CD4-positive, alpha-beta T cell treated with Interleukin-2 at 100 ng/mL for 4 hours (primary cell): Measurements from ENCODE around the gene MYO15B.

Experiments
- DNase-seq: peaks from one replicate; pipeline ENCODE4 v3.0.0-alpha.2; 2020; ENCODE audit warnings: low spot score

Gene MYO15B

DNA sequence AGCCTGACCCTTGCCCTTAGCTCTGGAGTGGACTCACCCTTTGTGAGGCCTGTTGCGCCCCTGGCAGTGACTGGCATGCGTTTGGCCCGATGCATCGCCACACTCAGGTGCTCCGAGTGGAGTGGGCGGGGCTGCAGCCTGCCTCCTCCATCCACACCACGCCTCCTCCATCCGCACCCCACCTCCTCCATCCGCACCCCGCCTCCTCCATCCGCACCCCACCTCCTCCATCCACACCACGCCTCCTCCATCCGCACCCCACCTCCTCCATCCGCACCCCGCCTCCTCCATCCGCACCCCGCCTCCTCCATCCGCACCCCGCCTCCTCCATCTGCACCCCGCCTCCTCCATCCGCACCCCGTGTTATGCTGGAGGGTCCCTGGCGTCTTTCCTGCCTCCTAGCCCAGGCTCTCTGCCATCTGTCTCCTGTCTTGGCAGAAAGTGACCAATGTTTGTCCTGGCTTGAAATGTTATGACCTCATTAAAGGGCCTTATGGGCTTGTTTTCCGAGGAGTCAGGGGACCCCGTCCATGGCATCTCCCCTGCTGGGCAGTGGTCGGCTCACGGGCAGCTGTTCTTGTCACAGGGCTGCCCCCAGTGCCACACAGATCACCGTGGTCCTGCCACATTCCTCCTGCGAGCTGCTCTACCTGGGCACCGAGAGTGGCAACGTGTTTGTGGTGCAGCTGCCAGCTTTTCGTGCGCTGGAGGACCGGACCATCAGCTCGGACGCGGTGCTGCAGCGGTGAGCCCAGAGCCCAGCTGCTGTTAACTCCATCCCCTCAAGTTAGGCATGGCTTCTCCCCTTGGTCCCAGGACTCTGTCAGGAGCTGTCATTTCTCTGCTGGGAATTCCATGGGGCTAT is 28.7 kb upstream of the MYO15B start:
- no peak for DNase-seq

DNA sequence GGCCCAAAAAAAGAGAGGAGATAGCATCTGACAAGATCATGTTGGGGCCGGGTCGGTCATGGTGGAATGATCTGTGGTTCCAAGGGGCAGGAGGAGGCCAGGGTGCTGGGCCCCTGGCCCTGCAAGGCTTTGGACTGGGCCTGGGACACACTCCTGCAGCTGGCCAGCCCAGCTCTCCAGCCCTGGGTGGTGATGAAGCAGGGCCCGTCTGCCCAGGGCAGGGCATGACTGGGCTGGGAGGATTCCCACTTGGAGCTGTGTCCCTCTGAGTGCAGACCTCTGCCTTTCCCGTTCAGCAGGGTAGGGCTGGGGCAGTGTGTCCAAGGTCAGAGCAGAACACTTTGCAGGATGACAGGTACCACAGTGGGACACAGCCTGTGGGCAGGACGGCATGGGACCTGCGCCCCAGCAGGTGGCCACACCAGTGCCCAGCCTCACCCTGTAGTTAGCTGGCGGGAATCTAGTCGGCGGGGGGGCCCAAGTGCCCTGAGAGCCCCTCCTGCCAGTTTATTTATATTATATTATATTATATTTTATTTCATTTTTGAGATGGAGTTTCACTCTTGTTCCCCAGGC is 27.6 kb upstream of the MYO15B start:
- no peak for DNase-seq

DNA sequence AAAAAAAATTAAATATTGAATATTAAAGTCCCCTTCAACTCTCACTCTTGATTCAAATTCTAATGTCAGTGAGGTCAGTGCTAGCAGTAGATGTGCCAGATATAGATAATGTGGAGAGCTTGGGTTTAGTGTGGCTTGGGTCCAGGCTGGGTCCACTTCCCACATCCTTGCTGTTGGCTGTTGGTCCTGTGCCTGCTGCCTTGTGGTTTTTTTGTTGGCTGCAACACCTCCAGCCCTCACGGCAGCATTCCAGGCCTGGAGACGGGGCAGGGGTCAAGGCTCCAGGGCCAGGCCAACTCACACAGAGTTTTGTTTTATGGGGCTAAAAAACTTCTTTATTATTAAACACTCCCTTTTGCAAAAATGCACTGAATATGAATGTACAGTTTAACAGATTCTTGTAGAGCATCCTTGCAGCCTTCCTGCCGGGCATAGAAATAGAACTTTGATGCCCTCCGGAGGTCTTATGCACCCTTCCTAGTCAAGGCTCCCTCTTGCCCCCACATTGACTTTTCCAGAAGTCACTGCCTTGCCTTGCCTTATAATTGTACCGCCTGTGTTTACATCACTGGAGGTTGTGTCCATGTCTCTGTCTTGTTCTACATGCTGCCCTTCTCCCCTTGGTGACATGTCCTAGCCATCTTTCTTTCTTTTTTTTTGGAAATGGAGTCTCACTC is 25.5 kb upstream of the MYO15B start:
- DNase-seq: no peak

DNA sequence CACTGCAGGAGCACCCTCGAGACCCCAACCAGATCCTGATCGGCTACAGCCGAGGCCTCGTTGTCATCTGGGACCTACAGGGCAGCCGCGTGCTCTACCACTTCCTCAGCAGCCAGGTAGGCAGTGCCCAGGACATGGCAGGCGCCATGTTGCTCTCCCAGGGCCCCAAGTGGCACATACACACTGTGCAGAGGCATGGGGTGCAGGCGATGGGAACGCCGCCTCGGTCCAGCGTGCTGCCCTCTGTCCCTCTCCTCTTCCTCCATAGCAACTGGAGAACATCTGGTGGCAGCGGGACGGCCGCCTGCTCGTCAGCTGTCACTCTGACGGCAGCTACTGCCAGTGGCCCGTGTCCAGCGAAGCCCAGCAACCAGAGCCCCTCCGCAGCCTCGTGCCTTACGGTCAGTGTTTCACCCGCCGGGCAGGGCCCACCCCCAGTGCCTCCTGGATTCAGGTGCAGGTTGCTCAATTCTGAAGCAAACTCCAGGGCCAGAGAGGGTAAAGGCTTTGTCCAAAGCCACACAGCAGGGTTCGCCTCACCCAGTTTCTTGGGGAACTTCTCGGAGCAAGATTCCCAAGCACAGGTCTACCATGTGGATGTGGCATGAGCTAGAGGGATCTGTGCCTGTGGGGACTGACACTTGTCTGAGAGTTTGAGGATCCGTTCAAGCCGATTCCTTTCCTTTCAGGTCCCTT is 24.4 kb upstream of the MYO15B start:
- no peak for DNase-seq

DNA sequence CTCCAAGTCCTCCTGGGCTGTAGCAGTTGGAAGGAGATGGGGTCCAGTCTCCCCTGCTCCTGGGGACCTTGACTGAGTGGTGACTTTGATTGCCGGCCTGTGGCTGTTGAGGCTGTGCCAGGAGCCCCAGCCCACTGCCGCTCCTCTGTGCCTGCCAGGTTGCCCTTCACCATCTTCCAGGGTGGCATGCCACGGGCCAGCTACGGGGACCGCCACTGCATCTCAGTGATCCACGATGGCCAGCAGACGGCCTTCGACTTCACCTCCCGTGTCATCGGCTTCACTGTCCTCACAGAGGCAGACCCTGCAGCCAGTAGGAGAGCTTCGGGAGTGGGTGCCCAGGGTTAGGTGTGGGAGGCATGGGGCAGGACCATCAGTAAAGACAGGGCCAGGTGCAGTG is 23.4 kb upstream of the MYO15B start:
- DNase-seq: no peak

DNA sequence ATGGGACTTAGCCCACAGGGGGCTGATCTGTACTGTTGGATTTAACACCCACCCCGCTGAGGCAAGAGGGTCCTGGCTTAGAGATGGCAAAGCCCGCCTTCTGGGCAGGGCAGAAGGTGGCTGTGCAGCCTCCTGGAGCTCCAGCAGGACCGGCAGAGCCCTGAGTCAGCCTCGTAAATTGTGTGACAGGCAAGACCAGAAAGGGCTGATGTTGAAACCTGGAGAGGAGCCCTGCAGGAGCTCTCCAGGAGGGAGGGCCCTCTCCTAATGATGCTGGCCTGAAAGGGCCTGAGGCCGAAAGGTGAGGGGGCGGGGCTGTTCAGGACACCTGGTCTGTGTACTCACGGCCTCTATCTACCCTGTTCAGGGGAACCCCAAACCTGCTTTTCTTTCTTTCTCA is 22.5 kb upstream of the MYO15B start:
- DNase-seq: no peak

DNA sequence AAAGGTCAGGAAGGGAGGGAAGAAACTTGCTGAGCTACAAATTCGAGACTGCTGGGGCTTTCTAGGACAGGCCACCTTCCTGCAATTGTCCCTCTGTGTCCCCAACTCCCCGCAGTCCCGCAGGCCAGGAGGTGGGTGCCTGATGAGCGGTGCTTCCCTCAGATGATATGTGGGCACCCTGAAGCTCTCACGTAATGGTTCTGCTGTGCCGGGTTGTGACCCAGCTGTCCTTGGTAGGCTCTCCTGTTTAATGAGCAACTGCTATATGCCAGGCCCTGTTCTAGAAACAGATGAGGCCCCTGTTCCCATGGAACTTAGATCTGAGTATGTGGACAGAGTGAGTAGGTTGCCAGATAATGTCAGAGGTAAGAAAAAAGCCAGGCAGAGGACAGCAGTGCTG is 22.0 kb upstream of the MYO15B start:
- no peak for DNase-seq

DNA sequence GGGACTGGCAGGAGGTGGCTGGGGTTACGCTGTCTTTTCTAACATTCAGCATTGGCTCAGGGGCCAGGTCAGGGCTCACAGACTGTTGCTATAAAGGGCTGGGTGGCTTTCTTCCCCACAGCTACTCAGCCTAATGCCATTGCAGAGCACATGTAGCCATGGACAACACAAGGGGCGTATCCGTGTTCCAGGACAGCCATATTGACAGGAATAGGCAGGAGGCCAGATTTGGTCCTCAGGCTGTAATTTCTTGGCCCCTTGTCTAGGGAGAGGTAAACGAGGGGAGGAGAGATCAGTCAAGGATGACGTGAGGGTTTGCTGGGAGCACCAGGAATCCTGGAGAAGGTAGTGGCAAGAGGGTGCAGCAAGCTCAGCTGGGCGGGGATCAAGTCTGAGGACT is 21.2 kb upstream of the MYO15B start:
- DNase-seq: no peak

DNA sequence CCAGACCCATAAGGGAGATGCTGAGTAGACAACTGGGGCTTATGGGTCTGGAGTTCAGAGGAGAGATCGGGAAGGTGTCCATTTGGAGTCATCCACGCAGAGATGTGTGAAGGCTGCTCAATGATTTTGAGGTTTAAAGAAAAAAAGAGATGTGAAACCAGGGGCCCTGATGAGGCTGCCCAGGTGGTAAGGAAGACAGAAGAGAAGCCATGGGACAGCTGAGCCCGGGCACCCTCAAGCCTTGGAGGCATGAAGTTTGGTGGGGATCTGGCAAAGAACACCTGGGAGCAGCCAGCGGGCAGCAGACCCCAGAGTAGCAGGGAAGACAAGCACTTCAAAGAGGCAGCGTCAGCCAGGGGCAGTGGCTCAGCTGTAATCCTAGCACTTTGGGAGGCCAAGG is 20.8 kb upstream of the MYO15B start:
- DNase-seq: no peak

DNA sequence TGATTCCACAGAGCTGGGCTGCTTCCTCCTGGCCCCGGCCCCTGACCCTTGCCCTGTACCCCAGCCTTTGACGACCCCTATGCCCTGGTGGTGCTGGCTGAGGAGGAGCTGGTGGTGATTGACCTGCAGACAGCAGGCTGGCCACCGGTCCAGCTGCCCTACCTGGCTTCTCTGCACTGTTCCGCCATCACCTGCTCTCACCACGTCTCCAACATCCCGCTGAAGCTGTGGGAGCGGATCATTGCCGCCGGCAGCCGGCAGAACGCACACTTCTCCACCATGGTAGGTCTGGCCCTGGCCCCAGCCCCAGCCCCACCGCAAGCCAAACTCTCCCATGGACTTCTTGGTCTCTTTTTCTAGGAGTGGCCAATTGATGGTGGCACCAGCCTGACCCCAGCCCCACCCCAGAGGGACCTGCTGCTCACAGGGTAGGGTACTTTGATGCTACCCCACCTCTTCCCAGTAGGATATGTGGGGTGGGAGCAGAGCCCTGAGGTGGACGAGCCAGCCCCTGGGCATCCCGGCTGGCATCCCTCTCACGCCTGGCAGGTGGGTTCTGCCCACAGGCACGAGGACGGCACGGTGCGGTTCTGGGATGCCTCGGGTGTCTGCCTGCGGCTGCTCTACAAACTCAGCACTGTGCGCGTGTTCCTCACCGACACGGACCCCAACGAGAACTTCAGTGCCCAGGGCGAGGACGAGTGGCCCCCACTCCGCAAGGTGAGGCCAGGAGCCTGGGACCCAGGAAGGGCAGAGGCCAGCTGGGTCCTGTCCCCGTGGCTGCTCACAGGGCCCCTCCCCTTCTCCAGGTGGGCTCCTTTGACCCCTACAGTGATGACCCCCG is 19.0 kb upstream of the MYO15B start:
- DNase-seq: no peak

DNA sequence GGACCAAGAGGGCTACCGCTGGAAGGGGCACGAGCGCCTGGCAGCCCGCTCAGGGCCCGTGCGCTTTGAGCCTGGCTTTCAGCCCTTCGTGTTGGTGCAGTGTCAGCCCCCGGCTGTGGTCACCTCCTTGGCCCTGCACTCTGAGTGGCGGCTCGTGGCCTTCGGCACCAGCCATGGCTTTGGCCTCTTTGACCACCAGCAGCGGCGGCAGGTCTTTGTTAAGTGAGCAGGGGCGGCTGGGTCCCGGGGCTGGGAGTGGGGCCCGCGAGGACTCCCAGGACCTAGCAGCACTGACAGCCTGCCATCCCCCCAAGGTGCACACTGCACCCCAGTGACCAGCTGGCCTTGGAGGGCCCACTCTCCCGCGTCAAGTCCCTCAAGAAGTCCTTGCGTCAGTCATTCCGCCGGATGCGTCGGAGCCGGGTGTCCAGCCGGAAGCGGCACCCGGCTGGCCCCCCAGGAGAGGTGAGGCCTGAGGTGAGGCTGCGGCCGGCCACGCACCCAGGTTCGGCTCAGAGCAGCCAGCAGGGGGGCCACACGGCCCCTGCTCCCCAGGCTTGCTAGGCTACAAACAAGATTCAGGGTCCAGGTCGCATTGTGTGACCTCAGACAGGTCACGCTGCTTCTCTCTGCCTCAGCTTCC is 17.4 kb upstream of the MYO15B start:
- no peak for DNase-seq

DNA sequence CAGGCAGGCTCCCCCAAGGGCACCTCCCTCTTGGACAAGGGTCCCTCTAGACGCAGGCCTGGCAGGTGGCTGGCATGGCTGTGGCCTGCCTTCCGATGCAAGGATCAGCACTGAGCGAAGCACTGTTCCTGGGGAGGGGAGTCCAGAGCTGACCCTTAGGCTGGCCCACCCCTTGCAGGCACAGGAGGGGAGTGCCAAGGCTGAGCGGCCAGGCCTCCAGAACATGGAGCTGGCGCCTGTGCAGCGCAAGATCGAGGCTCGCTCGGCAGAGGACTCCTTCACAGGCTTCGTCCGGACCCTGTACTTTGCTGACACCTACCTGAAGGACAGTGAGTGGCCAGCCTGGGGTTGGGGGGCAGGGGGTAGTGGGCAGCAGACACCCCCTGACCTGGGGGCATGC is 16.8 kb upstream of the MYO15B start:
- DNase-seq: no peak

DNA sequence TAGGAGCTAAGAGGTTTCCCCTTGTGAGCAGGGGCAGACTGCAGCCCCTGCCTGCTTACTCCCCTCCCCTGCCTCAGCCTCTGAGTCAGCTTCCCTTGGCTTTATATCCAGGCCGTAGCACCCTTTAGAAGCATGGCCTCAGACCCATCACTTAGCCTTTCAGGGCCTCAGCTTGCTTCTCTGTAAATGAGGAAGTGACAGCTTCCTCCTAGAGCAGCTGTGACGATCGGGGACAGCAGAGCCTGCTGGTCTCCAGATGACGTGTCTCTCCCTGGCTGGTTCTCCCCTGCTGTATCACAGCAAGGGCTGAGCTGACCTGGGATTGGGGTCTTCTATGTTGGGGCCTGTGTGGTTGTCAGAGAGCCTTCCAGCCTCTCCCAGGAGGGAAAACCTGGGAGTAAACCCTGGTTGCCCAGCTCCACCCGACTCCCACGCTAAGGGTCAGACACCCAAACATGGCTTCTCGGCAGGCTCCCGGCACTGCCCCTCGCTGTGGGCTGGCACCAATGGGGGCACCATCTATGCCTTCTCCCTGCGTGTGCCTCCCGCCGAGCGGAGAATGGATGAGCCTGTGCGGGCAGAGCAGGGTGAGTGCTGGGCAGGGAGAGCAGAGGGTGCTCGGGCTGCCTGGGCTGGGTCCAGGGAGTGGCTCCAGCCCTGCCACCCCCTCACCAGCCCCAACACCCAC is 16.3 kb upstream of the MYO15B start:
- DNase-seq: peak; percentile 10

DNA sequence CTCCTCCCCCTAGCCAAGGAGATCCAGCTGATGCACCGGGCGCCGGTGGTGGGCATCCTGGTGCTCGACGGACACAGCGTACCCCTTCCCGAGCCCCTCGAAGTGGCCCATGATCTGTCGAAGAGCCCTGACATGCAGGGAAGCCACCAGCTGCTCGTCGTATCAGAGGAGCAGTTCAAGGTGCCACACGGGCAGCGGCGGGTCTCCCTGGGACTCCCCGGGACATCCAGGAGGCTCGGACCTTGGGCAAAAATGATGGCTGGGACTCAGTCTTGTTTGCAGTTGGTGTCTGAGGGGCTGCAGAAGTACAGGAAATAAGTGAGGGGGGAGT is 15.8 kb upstream of the MYO15B start:
- no peak for DNase-seq

DNA sequence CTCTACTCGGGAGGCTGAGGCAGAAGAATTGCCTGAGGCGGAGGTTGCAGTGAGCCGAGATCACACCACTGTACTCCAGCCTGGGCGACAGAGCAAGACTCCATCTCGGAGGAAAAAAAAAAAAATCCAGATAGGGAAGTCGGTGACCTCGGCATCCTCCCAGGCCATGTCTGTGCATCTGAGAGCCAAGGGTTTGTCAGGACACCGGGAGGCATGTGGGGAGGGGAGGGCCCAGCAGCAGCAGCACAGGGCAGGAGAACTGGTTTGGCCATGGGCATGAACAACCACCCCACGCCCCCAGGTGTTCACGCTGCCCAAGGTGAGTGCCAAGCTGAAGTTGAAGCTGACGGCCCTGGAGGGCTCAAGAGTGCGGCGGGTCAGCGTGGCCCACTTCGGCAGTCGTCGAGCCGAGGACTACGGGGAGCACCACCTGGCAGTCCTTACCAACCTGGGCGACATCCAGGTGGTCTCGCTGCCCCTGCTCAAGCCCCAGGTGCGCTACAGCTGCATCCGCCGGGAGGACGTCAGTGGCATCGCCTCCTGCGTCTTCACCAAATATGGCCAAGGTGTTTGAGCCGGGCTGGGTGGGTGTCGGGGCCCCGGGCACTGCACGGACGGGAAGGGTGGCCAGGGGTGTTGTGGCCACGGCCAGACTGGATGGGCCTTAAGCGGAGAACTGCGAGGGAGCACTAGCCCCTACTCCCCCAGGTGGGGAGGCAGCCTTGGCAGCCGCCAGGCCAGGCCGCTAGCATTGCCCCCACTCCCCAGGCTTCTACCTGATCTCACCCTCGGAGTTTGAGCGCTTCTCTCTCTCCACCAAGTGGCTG is 14.7 kb upstream of the MYO15B start:
- DNase-seq: no peak

DNA sequence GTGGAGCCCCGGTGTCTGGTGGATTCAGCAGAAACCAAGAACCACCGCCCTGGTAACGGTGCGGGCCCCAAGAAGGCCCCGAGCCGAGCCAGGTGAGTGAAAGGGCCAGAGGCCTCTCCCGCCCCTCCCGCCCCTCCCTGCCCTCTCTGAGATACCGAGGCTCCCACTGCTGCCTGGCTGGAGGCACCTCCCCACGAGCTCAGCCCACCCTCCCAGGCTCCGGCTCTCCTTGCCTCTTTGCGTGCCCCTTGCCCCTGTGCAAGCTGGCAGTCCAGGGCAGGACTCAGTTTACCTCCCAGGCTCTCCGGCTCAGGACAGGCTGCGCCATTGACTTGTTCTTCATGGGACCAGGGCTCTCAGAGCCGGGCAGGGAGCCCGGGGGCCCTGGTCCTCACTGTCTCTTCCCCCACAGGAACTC is 14.1 kb upstream of the MYO15B start:
- no peak for DNase-seq

DNA sequence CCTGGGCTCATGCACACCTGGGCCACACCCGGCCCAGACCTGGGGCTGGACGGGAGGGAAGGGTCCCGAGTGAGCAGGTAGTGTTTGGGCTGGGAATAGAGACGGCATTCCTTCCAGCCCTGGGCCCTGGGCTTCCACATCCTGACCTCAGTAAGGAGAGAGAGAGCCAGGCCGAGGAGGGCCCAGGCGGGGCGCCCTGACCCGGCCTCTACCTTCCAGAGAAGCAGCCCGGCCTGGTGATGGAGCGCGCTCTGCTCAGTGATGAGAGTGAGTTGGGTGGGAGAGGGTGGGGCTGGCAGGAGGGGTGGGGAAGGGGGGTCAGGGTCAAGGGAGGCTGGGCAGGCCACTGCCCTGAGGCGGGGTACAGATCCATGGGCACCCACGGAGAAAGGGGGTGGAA is 13.6 kb upstream of the MYO15B start:
- no peak for DNase-seq

DNA sequence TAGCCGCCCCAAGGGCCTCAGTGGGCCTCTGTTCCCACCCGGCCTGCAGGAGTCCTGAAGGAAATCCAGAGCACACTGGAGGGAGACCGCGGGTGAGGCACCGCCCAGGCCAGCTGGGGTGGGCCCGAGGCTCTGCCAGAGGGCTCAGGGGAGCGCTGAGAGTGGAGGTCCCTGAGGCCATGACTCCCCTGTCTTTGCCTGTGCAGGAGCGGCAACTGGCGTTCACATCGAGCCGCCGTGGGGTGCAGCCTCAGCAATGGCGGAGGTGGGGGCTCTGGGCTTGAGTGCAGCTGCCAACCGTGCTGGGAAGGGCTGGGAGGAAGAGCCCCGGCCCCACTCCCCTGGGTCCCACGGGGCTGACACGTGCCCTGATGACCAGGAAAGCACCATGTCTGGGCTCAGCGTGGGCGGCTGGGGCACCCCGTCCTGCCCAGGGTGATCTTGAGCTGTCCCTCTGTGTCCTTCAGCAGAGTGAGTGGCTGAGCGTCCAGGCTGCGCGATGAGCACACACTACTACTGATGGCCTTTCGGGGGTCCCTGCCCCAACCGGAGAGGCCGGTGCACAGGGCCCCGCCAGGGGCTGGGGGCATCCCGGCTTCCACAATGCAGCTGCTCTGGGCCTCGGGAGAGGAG is 13.1 kb upstream of the MYO15B start:
- no peak for DNase-seq

DNA sequence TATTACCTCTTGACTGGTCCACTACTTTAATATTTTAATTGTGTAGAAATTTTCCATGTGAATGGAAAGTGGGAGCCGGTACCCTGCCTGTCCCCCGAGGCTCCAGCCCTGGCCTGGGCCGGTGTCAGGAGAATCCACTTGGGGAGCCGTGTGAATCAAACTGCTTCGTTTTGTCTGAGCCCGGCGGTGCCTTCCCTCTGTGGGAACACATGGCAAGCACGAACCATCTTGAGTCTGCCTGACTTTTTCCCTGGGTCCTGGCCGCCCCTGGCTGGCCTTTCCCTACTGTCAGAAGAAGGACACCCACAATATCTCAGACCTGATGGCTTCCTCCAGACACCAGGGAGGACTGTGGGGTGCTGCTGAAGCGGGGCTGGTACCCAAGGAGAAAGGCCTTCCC is 12.4 kb upstream of the MYO15B start:
- no peak for DNase-seq
